Measurements from ENCODE around the gene LKAAEAR1.

GRCh38 chr20:64047968-64048401 lies 36.2 kb downstream of the LKAAEAR1 start:
- TF ChIP-seq POLR2A (IDR thresholded peaks at IDR 0.05; ENCODE audit: low read depth, low read length) (no peak), CTCF (conservative IDR thresholded peaks at IDR 0.05; ENCODE audit: low read depth, low read length) (no peak), RCOR1 (IDR thresholded peaks at IDR 0.05; ENCODE audit: insufficient replicate concordance, low read length) (no peak), RAD21 (IDR thresholded peaks at IDR 0.05; ENCODE audit: low read length) (no peak)
